Measurements from ENCODE around the gene HDAC8. TPM values are rescaled to one million over a fixed set of nuclear protein-coding genes. Genes with fewer than 3 reads are reported as not detected.

HDAC8 gene
- total RNA-seq, 1 experiment from 2014 or later: 26.2 TPM

DNA sequence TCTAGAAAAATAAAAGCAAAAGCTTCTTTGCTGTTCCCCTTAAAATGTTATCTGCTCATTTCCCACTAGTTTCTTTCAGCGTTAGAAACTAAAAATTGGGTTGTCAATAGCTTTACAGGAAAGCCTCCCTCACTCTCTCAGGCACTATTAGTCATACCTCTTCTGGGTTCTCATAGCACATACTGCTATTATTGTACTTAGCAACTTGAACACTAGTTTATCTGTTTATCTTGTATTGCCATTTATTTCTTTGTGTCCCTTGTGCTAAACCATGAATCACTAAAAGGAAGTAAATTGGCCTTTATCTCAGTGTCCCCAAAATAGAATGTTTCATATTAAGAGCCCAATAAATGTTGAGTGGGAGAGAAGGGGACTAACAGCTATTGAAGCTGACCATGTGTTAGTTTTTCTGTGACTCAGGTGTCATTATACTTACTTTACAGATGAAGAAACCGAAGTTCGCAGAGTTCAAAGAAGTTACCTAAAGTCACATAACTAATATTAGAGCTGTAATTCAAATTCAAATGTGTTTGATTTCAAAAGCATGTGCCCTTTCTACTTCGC is 142.2 kb downstream of the HDAC8 start:
- Histone ChIP-seq H3K4me3 (ENCODE audit: low read depth, low read length) (no peak overlapping the region), H3K27me3 (replicated peaks; ENCODE audit: control insufficient read depth, insufficient read depth, low read length) (no peaks in the 10 kb centered on the region), H3K9me3 (no peaks in the 10 kb centered on the region), H3K36me3 (ENCODE audit: control insufficient read depth, insufficient read depth, low read length) (no peaks in the 10 kb centered on the region), H3K4me1 (no peaks in the 10 kb centered on the region)
- ChIA-PET CTCF (no interaction called here), POLR2A (no interaction called here)
- intact Hi-C loops (cut with micrococcal nuclease; ENCODE audit: unreplicated experiment): no loop called here
- H3K4me3 Mint-ChIP-seq (ENCODE audit: unreplicated experiment): no peak overlapping the region
- no TSS peak for BruUV-seq (replicated peaks)
- H3K27ac Mint-ChIP-seq (ENCODE audit: unreplicated experiment): no peak overlapping the region
- H3K27me3 Mint-ChIP-seq (ENCODE audit: insufficient read depth, unreplicated experiment): no peaks in the 10 kb centered on the region
- DNase-seq: no peak
- no peaks in the 10 kb centered on the region for H3K36me3 Mint-ChIP-seq (ENCODE audit: insufficient read depth, unreplicated experiment)
- no peak for TF ChIP-seq CTCF (IDR thresholded peaks at IDR 0.05; ENCODE audit: insufficient read depth in 1 of 2, low read depth in 1 of 2, low read length in 1 of 2, severe bottlenecking in 1 of 2, unreplicated experiment in 1 of 2)
- H3K9me3 Mint-ChIP-seq (ENCODE audit: unreplicated experiment): no peaks in the 10 kb centered on the region
- no peaks in the 10 kb centered on the region for H3K4me1 Mint-ChIP-seq (ENCODE audit: low read depth, unreplicated experiment)

- TF ChIP-seq CTCF (IDR thresholded peaks at IDR 0.05; ENCODE audit: insufficient read depth in 1 of 2, low read depth in 1 of 2, low read length in 1 of 2, severe bottlenecking in 1 of 2, unreplicated experiment in 1 of 2): no peak
- Mint-ChIP-seq H3K4me3 (ENCODE audit: unreplicated experiment) (no peak overlapping the region), H3K36me3 (ENCODE audit: insufficient read depth, unreplicated experiment) (no peaks in the 10 kb centered on the region), H3K4me1 (ENCODE audit: low read depth, unreplicated experiment) (no peaks in the 10 kb centered on the region), H3K27me3 (ENCODE audit: insufficient read depth, unreplicated experiment) (no peaks in the 10 kb centered on the region), H3K9me3 (ENCODE audit: unreplicated experiment) (peaks cover 21% of the 10 kb centered on the region), H3K27ac (ENCODE audit: unreplicated experiment) (no peak overlapping the region)
- Histone ChIP-seq H3K9me3 (no peaks in the 10 kb centered on the region), H3K27me3 (replicated peaks; ENCODE audit: control insufficient read depth, insufficient read depth, low read length) (no peaks in the 10 kb centered on the region), H3K4me1 (no peaks in the 10 kb centered on the region), H3K36me3 (ENCODE audit: control insufficient read depth, insufficient read depth, low read length) (no peaks in the 10 kb centered on the region), H3K4me3 (ENCODE audit: low read depth, low read length) (no peak overlapping the region)
- no TSS peak for BruUV-seq (replicated peaks)
- intact Hi-C loops (cut with micrococcal nuclease; ENCODE audit: unreplicated experiment): no loop called here
- ChIA-PET POLR2A (no interaction called here), CTCF (no interaction called here)
- DNase-seq: no peak
These were observed 150.8 kb downstream of the HDAC8 start for GRCh38 chrX:72421797-72422196.

DNA sequence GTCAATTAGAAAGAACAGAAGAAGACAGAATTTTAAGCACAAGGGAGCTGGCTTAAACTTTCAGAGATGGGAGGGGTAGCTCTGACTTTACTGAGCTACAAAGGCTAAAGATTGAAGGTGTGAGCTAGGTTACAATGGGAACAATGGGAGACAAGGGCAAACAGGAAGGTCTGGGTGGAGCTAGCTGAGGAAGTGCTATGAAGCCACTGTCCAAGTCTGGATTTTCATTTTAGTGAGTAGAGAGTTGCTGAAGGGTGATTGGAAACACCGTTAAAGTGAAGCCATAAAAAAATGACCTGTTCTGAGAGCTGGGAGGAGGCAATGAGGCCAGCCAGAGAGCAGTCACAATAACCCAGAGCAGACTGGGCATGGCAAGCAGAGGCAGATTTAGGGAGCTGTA is 162.7 kb downstream of the HDAC8 start:
- no peaks in the 10 kb centered on the region for H3K4me1 Mint-ChIP-seq (ENCODE audit: low read depth, unreplicated experiment)
- ChIA-PET POLR2A (no interaction called here), CTCF (no interaction called here)
- Histone ChIP-seq H3K4me1 (no peaks in the 10 kb centered on the region), H3K36me3 (ENCODE audit: control insufficient read depth, insufficient read depth, low read length) (no peaks in the 10 kb centered on the region), H3K4me3 (ENCODE audit: low read depth, low read length) (no peak overlapping the region), H3K9me3 (no peaks in the 10 kb centered on the region), H3K27me3 (replicated peaks; ENCODE audit: control insufficient read depth, insufficient read depth, low read length) (no peaks in the 10 kb centered on the region)
- no peak overlapping the region for H3K4me3 Mint-ChIP-seq (ENCODE audit: unreplicated experiment)
- no peaks in the 10 kb centered on the region for H3K27me3 Mint-ChIP-seq (ENCODE audit: insufficient read depth, unreplicated experiment)
- DNase-seq: no peak
- no TSS peak for BruUV-seq (replicated peaks)
- intact Hi-C loops (cut with micrococcal nuclease; ENCODE audit: unreplicated experiment): no loop called here
- H3K27ac Mint-ChIP-seq (ENCODE audit: unreplicated experiment): no peak overlapping the region
- peaks cover 10% of the 10 kb centered on the region for H3K9me3 Mint-ChIP-seq (ENCODE audit: unreplicated experiment)
- no peaks in the 10 kb centered on the region for H3K36me3 Mint-ChIP-seq (ENCODE audit: insufficient read depth, unreplicated experiment)
- TF ChIP-seq CTCF (IDR thresholded peaks at IDR 0.05; ENCODE audit: insufficient read depth in 1 of 2, low read depth in 1 of 2, low read length in 1 of 2, severe bottlenecking in 1 of 2, unreplicated experiment in 1 of 2): no peak

All from Caco-2 (cell line).